ENCODE measurements around the gene MIPEP. TPM values are rescaled to one million over a fixed set of nuclear protein-coding genes. Genes with fewer than 3 reads are reported as not detected.
A peak's percentile ranks its signal among the peaks of the same experiment; 100 is the strongest.

The MIPEP gene
- total and polyA plus RNA-seq, 9 donors, result 7.7 to 11.7 (median 9.2) TPM

GRCh38 chr13:23695711-23696464 is 193.3 kb downstream of the MIPEP start:
- Histone ChIP-seq H3K36me3 (ENCODE audit: control insufficient read depth, insufficient read depth, low read length) (no peaks in the 10 kb centered on the region), H3K27me3 (ENCODE audit: control insufficient read depth, insufficient read depth, low read length) (peaks cover 2% of the 10 kb centered on the region), H3K4me1 (ENCODE audit: control insufficient read depth, insufficient read depth, low read length) (peaks cover 16% of the 10 kb centered on the region), H3K9me3 (replicated peaks; ENCODE audit: control insufficient read depth, low read depth, low read length) (no peaks in the 10 kb centered on the region), H3K27ac (ENCODE audit: low read length) (no peak overlapping the region), H3K4me3 (ENCODE audit: low read length) (peak overlapping the region; percentile 26)
- 19% methylated on average over 38 of the region's 46 CpGs for WGBS (ENCODE audit: insufficient coverage)
- peak; percentile 62 for DNase-seq

- no peaks in the 10 kb centered on the region for H3K9me3 ChIP-seq (replicated peaks; ENCODE audit: control insufficient read depth, low read depth, low read length)
- 50% methylated on average over 28 of the region's 28 CpGs for WGBS (ENCODE audit: insufficient coverage)
- peaks cover 2% of the 10 kb centered on the region for H3K27me3 ChIP-seq (ENCODE audit: control insufficient read depth, insufficient read depth, low read length)
- DNase-seq, result no peak
- H3K4me3 ChIP-seq (ENCODE audit: low read length), result no peak overlapping the region
- H3K36me3 ChIP-seq (ENCODE audit: control insufficient read depth, insufficient read depth, low read length), result no peaks in the 10 kb centered on the region
- H3K4me1 ChIP-seq (ENCODE audit: control insufficient read depth, insufficient read depth, low read length), result peaks cover 16% of the 10 kb centered on the region
- no peak overlapping the region for H3K27ac ChIP-seq (ENCODE audit: low read length)
Measured at GRCh38 chr13:23695196-23695595, 194.0 kb downstream of the MIPEP start.

- Histone ChIP-seq H3K4me1 (ENCODE audit: control insufficient read depth, insufficient read depth, low read length) (peaks cover 16% of the 10 kb centered on the region), H3K36me3 (ENCODE audit: control insufficient read depth, insufficient read depth, low read length) (no peaks in the 10 kb centered on the region), H3K4me3 (ENCODE audit: low read length) (no peak overlapping the region), H3K27ac (ENCODE audit: low read length) (no peak overlapping the region), H3K27me3 (ENCODE audit: control insufficient read depth, insufficient read depth, low read length) (peaks cover 2% of the 10 kb centered on the region), H3K9me3 (replicated peaks; ENCODE audit: control insufficient read depth, low read depth, low read length) (no peaks in the 10 kb centered on the region)
- DNase-seq, result no peak
- no CpG with 5 or more reads among the region's 3 CpGs for WGBS (ENCODE audit: insufficient coverage)
Measured at GRCh38 chr13:23692816-23693215, 196.4 kb downstream of the MIPEP start.

GRCh38 chr13:23690668-23691067 is 198.5 kb downstream of the MIPEP start:
- no peak overlapping the region for H3K4me3 ChIP-seq (ENCODE audit: low read length)
- 79% methylated on average over 3 of the region's 3 CpGs for WGBS (ENCODE audit: insufficient coverage)
- peaks cover 6% of the 10 kb centered on the region for H3K4me1 ChIP-seq (ENCODE audit: control insufficient read depth, insufficient read depth, low read length)
- H3K27me3 ChIP-seq (ENCODE audit: control insufficient read depth, insufficient read depth, low read length), result peaks cover 2% of the 10 kb centered on the region
- no peaks in the 10 kb centered on the region for H3K9me3 ChIP-seq (replicated peaks; ENCODE audit: control insufficient read depth, low read depth, low read length)
- H3K27ac ChIP-seq (ENCODE audit: low read length), result no peak overlapping the region
- no peak for DNase-seq
- no peaks in the 10 kb centered on the region for H3K36me3 ChIP-seq (ENCODE audit: control insufficient read depth, insufficient read depth, low read length)

DNA sequence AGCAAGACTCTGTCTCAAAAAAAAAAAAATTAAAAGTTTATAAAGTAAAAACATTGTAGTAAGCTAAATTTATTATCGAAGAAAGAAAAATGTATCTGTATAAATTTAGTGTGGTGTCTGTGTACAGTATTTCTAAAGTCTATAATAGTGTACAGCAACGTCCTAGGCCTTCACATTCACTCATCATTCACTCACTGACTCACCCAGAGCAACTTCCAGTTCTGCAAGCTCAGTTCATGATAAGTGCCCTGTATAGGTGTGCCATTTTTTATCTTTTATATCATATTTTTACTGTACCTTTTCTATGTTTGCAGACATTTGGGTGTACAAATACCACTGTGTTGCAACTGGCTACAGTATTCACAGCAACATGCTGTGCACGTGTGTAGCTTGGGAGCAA is 200.9 kb downstream of the MIPEP start:
- Histone ChIP-seq H3K4me3 (ENCODE audit: low read length) (no peak overlapping the region), H3K36me3 (ENCODE audit: control insufficient read depth, insufficient read depth, low read length) (no peaks in the 10 kb centered on the region), H3K27me3 (ENCODE audit: control insufficient read depth, insufficient read depth, low read length) (no peaks in the 10 kb centered on the region), H3K27ac (ENCODE audit: low read length) (no peak overlapping the region), H3K4me1 (ENCODE audit: control insufficient read depth, insufficient read depth, low read length) (no peaks in the 10 kb centered on the region), H3K9me3 (replicated peaks; ENCODE audit: control insufficient read depth, low read depth, low read length) (no peaks in the 10 kb centered on the region)
- DNase-seq, result no peak
- WGBS (ENCODE audit: insufficient coverage), result 75% methylated on average over 1 of the region's 3 CpGs

GRCh38 chr13:23687614-23688013 is 201.6 kb downstream of the MIPEP start:
- no CpG with 5 or more reads among the region's 5 CpGs for WGBS (ENCODE audit: insufficient coverage)
- no peak overlapping the region for H3K27ac ChIP-seq (ENCODE audit: low read length)
- no peaks in the 10 kb centered on the region for H3K9me3 ChIP-seq (replicated peaks; ENCODE audit: control insufficient read depth, low read depth, low read length)
- no peak for DNase-seq
- no peaks in the 10 kb centered on the region for H3K4me1 ChIP-seq (ENCODE audit: control insufficient read depth, insufficient read depth, low read length)
- H3K36me3 ChIP-seq (ENCODE audit: control insufficient read depth, insufficient read depth, low read length), result no peaks in the 10 kb centered on the region
- no peak overlapping the region for H3K4me3 ChIP-seq (ENCODE audit: low read length)
- H3K27me3 ChIP-seq (ENCODE audit: control insufficient read depth, insufficient read depth, low read length), result no peaks in the 10 kb centered on the region

GRCh38 chr13:23686948-23687347 is 202.3 kb downstream of the MIPEP start:
- no peaks in the 10 kb centered on the region for H3K36me3 ChIP-seq (ENCODE audit: control insufficient read depth, insufficient read depth, low read length)
- H3K27me3 ChIP-seq (ENCODE audit: control insufficient read depth, insufficient read depth, low read length), result no peaks in the 10 kb centered on the region
- no peak overlapping the region for H3K4me3 ChIP-seq (ENCODE audit: low read length)
- no peaks in the 10 kb centered on the region for H3K9me3 ChIP-seq (replicated peaks; ENCODE audit: control insufficient read depth, low read depth, low read length)
- WGBS (ENCODE audit: insufficient coverage), result no CpG with 5 or more reads among the region's 3 CpGs
- DNase-seq, result no peak
- H3K27ac ChIP-seq (ENCODE audit: low read length), result no peak overlapping the region
- H3K4me1 ChIP-seq (ENCODE audit: control insufficient read depth, insufficient read depth, low read length), result no peaks in the 10 kb centered on the region

DNA sequence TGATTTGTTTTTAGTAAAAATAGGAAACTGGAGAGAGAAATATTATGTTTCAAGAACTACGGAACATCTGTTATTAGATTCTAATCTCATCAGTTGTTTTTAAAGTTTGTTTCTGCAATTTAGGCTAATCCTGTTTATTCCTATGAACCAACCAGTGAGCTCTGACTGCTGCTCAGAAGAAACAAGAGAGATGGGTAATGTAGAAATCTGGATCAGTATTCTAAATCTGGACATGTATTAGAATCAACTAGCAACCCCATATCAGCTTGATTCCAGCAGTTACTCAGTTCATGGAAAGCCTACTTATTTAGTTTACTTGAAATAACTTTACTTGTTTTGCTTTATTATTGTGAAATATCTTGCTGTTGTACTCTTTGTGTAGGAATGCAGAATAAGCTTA is 203.8 kb downstream of the MIPEP start:
- H3K4me3 ChIP-seq (ENCODE audit: low read length), result no peak overlapping the region
- H3K27me3 ChIP-seq (ENCODE audit: control insufficient read depth, insufficient read depth, low read length), result no peaks in the 10 kb centered on the region
- WGBS (ENCODE audit: insufficient coverage), result no CpG with 5 or more reads among the region's 1 CpG

DNA sequence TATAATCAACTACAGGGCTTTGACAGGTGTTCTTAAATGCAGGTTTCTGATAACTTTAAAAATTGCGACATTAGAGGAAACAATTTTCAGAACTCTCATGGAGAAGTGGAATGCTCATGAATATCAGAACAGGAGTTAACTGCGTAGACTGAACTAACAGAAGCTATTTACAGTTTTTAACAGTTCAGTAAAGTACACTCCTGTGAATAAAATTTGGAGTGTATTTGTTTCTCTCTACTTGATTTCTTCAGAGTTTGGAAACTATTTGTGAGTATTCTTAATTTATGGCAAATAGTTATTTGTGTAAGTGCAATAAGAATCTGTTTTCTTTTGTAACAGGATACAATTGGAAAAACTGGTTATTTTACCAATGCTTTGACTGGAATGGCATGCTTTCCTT is 204.6 kb downstream of the MIPEP start:
- H3K4me1 ChIP-seq (ENCODE audit: control insufficient read depth, insufficient read depth, low read length), result no peaks in the 10 kb centered on the region
- H3K36me3 ChIP-seq (ENCODE audit: control insufficient read depth, insufficient read depth, low read length), result no peaks in the 10 kb centered on the region
- no peak overlapping the region for H3K4me3 ChIP-seq (ENCODE audit: low read length)
- no peak for DNase-seq
- no peaks in the 10 kb centered on the region for H3K27me3 ChIP-seq (ENCODE audit: control insufficient read depth, insufficient read depth, low read length)
- no peaks in the 10 kb centered on the region for H3K9me3 ChIP-seq (replicated peaks; ENCODE audit: control insufficient read depth, low read depth, low read length)
- H3K27ac ChIP-seq (ENCODE audit: low read length), result no peak overlapping the region
- WGBS (ENCODE audit: insufficient coverage), result no CpG with 5 or more reads among the region's 2 CpGs

More for the DNA sequence above, 203.8 kb downstream of the MIPEP start:
- Histone ChIP-seq H3K4me1 (ENCODE audit: control insufficient read depth, insufficient read depth, low read length) (no peaks in the 10 kb centered on the region), H3K36me3 (ENCODE audit: control insufficient read depth, insufficient read depth, low read length) (no peaks in the 10 kb centered on the region), H3K9me3 (replicated peaks; ENCODE audit: control insufficient read depth, low read depth, low read length) (no peaks in the 10 kb centered on the region), H3K27ac (ENCODE audit: low read length) (no peak overlapping the region)
- no peak for DNase-seq

- Histone ChIP-seq H3K36me3 (ENCODE audit: control insufficient read depth, insufficient read depth, low read length) (no peaks in the 10 kb centered on the region), H3K9me3 (replicated peaks; ENCODE audit: control insufficient read depth, low read depth, low read length) (no peaks in the 10 kb centered on the region), H3K27ac (ENCODE audit: low read length) (no peak overlapping the region), H3K27me3 (ENCODE audit: control insufficient read depth, insufficient read depth, low read length) (no peaks in the 10 kb centered on the region), H3K4me3 (ENCODE audit: low read length) (no peak overlapping the region), H3K4me1 (ENCODE audit: control insufficient read depth, insufficient read depth, low read length) (no peaks in the 10 kb centered on the region)
- no peak for DNase-seq
- 84% methylated on average over 3 of the region's 4 CpGs for WGBS (ENCODE audit: insufficient coverage)
Measured at GRCh38 chr13:23683084-23683483, 206.1 kb downstream of the MIPEP start.
